ENCODE results near the gene KRTAP5-9.
"Not testable (repeated sequence)": the region's sequence is repeated elsewhere in the genome, so short reads cannot be mapped to it uniquely, and the experiment has no call there.

Gene KRTAP5-9

DNA sequence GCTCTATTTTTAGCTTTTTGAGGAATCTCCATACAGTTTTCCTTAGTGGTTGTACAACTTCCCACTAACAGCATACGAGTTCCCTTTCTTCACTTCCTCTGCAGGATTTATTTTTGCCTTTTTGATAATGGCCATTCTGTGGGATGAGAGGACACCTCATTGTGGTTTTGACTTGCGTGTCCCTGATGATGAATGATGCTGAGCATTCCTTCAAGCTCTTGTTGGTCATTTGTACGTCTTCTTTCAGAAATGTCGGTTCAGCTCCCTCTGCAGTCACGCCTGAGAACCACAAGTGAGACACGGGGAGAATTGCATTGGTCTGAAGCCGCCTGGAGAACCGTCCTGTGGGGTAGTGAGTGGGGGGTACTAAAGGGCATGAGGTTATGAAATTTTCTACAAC is 15.2 kb downstream of the KRTAP5-9 start:
- peak in 1 of 5 donors; percentile 12 for DNase-seq

DNA sequence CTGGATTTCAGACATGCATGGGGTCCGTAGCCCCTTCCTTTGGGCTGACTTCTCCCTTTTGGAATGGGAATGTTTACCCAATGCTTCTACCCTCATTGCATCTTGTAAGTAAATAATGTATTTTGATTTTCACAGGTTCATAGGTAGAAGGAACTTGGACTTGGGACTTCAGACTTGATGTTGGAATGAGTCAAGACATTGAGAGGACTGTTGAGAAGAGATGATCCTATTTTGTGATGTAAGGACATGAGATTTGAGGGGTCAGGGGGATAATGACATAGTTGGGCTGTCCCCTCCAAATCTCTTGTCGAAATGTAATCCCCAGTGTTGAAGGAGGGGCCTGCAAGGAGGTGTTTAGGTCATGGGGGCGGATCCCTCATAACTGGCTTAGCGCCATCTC is 16.2 kb downstream of the KRTAP5-9 start:
- DNase-seq = no peak

DNA sequence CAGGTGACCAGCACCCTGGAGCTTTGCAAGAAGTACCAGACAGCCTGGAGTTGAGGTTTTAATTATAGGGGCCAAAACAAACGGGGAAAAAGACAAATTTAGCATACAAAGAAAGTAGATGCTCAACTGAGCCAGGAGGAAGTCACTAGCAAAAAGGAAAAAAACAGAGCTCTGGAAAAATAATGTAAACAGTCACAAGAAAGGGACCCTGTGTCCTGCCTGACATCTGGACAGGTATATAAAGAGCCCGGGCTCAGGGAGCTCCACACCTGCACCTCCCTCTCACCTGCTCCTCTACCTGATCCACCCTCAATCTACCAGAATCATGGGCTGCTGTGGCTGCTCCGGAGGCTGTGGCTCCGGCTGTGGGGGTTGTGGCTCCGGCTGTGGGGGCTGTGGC is 17.0 kb downstream of the KRTAP5-9 start, which contains the start of gene KRTAP5-10:
KRTAP5-10 (plus strand) TSS at position 301 of the 400 bp plus-strand sequence; CDS start at position 326, 25 bp downstream.
- no peak for DNase-seq

DNA sequence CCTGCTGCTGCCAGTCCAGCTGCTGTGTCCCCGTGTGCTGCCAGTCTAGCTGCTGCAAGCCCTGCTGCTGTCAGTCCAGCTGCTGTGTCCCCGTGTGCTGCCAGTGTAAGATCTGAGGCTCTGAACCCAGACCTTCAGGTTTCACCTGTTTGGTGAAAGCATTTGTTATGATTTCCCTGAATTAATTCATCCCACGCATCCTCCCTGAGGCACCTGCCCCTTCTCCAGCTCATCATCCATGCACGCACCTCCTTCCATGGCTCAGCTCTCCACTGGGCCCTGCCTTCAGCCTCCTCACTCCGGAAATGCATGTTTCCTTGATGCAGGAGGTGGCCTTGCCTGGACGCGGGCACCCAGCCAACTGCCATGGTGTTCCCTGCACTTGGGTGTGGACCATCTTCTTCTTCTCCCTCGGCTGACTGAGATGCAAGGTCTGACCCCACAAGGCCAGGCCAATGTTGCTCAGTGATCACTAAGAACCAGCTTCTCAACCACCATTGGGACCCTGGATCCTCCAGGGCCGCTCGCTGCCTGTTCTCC is 17.9 kb downstream of the KRTAP5-9 start:
- no peak for DNase-seq

DNA sequence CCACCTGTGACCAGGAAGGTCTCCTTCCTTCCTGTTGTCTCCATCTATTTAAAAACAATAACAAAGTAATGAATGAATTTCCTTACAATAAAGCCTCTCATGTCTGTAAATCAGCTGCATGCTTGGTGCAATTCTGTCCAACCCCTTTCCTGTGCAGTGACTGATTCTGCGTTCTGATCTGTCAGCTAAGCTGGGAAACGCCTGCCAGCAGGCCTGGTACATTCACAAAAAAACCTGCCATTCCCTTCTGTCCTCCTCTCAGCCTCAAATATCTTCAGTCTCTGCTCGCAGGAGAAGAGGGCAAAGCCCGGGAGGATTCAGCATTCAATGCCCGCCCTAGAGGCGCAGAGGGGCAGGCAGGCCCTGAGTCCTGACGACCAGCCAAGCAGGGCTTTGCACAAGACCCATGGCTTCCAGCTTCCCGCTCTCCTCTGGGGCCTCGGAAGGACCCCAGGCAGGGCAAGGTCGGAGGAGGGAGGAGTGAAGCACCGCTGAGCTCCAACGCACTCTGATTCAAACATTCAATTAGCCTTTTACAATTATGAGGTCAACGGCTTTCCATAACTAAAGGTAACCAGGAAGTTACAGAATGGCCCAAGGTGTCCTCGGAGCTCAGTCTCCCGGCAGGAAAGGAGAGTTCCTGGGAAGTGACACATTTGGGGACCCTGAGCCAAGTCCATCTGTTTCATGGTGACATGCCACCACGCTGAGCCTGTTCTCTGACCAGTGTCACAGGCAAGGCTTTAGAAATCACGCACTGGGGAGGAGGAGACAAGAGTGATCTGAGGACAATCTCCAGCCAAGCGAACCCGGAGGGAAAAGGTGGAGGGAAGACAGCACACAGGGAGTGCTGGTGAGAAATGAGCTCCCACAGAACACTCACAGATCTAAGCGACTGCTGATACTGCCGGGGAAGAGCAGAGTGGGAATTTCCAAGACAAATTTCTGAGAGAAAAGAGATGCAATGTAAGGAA is 18.7 kb downstream of the KRTAP5-9 start:
- DNase-seq = not testable (repeated sequence)

DNA sequence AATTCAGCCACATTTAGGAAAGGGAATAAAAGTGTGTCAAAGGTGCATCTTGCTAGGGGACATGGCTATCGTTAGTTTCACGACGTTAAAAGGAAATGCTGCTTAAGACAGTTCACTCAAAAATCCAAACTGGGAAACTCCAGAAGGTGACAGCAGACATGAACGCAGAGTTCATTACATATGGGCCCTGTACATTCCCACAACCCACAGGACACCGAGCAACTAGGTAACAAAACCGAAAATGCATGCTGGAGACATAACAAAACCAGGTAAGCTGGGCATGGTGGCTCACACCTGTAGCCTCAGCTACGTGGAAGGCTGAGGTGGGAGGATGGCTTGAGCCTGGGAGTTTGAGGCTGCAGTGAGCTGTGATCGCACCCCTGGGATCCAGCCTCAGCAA is 19.4 kb downstream of the KRTAP5-9 start:
- DNase-seq = not testable (repeated sequence)

DNA sequence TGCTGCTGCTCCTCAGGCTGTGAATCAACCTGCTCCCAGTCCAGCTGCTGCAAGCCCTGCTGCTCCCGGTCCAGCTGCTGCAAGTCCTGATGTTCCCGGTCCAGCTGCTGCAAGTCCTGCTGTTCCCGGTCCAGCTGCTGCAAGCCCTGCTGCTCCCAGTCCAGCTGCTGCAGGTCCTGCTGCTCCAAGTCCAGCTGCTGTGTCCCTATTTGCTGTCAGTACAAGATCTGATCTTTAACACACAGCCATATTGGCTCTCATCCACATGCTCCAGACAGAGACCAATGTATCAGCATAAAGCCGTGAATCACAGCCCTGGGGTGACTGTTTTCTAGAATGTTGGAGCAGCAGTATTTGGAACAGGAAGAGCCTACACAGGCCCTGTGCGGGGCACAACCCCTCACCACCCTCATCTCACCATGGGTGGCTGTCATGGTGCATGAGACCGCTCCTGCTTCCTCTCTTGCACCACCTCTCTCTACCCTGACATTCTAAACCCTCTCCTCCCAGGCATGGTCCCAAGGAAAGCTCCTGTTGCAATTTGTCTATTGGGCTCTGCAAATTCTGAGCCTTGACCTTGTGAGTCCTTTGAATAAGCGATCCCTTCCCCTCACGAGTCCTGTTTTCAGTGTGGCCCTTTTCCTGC is 20.6 kb downstream of the KRTAP5-9 start:
- DNase-seq = no peak

DNA sequence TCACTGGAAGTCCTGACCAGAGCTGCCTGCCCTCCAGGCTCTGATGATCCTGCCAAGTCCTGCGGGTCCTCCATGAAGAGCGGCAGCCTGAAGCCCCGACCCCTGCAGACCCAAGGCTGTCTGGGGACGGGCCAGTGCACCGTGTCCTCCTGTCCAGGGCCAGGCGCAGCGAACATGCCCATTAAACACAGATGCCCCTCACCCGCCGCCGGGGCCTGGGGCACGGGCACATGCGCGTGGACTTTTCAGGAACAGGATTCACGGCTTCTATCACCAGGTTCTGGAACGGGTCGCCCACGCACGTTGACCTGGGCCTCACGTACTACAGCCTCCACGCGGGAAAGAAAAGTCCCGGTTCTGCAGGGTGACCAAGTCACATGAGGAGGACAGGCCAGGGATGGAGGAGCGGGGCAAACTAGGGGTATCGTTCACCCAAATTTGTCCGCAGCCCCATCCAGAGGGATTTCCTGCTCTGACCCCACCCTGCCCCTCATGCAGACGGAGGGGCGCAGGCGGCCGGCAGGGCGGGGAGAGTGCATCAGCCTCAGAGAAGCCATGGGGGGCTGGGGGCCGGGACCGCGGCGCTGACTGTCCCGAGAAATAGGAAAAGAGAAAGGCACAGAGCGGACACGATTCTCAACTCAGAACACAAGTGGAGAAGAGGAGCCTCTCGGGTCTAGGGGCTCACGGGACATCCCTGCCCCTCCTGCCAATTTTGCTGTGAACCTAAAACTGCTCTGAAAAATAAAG is 23.1 kb downstream of the KRTAP5-9 start:
- DNase-seq = not testable (repeated sequence)

DNA sequence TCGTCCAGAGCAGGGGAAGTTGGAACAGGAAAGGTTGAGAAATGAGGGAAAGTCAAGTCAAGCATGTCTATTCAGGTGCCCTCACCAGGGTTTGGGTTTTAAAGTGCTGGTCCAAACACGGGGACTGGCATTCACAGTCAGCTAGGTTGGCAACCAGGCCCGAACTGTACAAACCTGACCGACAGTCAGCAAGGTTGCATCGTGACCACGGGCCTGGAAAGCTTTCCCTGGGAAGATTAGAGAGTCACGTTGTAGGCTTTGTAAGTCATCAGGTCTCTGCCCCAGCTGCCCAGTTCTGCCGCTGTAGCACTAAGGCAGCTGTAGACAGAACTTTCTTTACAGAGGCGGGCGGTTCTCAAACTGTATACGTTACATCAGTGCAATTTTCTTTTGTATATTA is 24.6 kb downstream of the KRTAP5-9 start:
- no peak for DNase-seq

DNA sequence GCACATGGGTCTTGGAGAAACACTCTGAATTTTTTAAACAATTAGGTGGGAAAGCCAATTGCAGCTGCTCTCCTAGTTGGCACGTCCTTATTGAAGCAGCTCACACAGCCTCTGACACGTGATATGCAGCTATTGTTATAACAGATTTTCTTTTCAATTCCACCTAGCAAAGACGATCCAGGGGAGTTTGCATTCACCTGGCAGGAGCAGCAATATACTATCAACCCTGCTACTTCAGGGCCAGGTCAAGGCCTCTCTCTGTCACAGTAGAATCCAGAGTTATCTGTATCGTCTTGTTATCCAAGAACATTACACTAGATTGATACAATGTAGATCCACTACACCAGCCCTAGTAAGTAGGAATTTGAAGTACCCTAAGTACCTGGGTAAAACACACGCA is 26.2 kb downstream of the KRTAP5-9 start:
- no peak for DNase-seq

DNA sequence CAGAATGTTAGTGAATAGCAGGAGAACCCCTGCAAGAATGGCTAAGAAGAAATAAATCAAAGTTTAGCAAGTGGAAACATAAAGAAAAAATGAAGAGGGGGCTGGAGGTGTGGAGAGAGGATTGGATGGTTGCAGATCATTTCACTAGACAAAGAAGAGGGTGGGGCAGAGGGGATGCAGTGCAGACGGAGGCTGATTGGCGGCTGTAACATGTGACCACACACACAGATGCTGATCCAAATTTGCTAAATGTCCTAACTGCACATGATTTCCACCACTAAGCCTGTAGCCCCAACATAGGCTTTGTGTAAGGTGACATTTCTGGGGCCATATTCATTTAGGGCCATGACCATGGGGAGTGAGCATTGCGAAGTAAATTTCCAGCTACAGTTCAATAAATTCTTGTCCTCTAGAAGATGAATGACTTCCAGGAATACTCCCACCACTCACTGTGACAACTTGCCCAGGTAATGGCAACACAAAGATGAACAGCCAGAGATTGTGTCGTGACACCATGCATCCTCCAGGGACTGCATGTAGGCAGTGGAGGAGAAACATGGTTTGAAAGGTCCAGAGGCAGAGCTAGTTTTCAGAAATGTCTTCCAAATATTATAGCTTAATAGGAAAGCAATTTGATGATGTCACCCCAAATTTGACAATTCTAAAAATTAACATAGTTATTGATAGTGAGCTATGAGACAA is 27.7 kb downstream of the KRTAP5-9 start:
- DNase-seq = no peak

DNA sequence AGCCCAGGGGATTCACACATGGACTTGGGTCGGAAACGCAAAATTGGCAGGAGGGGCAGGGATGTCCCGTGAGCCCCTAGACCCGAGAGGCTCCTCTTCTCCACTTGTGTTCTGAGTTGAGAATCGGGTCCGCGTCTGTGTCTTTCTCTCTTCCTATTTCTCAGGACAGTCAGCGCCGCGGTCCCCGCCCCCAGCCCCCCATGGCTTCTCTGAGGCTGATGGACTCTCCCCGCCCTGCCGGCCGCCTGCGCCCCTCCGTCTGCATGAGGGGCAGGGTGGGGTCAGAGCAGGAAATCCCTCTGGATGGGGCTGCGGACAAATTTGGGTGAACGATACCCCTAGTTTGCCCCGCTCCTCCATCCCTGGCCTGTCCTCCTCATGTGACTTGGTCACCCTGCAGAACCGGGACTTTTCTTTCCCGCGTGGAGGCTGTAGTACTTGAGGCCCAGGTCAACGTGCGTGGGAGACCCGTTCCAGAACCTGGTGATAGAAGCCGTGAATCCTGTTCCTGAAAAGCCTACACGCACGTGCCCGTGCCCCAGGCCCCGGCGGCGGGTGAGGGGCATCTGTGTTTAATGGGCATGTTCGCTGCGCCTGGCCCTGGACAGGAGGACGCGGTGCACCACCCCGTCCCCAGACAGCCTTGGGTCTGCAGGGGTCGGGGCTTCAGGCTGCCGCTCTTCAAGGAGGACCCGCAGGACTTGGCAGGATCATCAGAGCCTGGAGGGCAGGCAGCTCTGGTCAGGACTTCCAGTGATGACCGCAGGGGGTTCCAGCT is 28.7 kb downstream of the KRTAP5-9 start:
- DNase-seq = not testable (repeated sequence)

DNA sequence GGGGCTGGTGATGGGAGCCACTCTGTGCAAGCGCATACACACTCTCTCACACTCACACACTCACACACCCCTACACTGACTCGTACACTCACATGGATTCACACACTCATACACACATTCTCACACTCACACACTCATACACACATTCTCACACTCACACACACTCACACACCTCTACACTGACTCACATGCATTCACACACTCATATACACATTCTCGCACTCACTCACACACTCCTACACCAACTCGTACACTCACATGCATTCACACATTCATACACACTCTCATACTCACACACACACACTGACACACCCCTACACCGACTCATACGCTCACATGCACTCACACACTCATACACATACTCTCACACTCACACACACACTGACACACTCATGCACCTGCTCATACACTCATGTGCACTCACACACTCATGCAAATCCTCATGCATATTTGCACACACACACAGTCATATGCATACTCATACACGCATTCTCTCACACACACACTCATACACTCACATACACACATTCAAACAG is 29.3 kb downstream of the KRTAP5-9 start:
- no peak for DNase-seq

DNA sequence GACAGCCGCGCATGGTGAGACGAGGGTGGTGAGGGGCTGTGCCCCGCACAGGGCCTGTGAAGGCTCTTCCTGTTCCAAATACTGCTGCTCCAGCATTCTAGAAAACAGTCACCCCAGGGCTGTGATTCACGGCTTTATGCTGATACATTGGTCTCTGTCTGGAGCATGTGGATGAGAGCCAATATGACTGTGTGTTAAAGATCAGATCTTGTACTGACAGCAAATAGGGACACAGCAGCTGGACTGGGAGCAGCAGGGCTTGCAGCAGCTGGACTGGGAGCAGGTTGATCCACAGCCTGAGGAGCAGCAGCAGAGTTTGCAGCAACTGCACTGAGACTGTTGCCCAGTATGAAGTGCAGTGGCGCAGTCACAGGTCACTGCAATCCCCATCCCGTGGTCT is 31.3 kb downstream of the KRTAP5-9 start:
- DNase-seq = not testable (repeated sequence)

DNA sequence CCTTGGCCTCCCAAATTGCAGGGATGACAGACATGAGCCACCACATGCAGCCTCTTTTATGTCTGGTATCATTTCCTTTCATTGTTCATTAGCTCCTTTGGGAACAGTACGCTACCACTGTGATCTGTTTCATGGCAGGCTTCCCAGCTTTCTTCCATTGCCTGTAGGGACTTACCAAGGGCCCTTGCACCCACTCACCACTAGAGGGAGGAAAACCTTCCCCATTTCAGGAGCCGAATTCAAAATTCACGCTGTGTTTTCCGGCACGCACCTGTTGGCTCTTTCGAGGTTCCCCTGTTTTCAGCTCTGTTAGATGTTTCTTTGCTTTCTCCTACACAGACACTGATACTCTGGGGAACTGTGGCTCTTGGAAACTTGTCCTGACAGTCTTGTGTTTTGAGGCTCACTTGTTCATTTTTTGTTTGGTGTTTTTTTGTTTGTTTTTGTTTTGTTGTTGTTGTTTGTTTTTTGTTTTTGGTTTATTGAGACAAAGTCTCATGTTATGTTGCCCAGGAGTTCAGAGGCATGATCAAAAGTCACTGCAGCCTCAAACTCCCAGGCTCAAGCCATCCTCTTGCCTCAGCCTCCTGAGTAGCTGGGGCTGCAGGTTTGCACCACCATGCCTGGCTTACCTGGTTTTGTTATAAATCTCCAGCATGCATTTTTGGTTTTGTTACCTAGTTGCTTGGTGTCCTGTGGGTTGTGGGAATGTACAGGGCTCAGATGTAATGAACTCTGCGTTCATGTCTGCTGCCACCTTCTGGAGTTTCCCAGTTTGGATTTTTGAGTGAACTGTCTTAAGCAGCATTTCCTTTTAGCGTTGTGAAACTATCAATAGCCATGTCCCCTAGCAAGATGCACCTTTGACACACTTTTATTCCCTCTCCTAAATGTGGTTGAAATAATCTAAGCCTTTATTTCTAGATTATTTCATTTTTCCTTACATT is 32.1 kb downstream of the KRTAP5-9 start:
- peak in 1 of 5 donors; percentile 12 for DNase-seq

DNA sequence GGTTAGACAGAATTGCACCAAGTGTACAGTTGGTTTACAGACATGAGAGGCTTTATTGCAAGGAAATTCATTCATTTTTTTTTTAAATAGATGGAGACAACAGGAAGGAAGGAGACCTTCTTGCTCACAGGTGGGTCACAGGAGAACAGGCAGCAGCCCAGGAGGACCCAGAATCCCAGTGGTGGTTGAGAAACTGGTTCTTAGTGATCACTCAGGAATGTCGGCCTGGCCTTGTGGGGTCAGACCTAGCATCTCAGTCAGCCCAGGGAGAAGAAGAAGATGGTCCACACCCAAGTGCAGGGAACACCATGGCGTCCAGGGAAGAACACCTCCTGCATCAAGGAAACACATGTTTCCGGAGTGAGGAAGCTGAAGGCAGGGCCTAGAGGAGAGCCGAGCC is 33.6 kb downstream of the KRTAP5-9 start:
- no peak for DNase-seq

DNA sequence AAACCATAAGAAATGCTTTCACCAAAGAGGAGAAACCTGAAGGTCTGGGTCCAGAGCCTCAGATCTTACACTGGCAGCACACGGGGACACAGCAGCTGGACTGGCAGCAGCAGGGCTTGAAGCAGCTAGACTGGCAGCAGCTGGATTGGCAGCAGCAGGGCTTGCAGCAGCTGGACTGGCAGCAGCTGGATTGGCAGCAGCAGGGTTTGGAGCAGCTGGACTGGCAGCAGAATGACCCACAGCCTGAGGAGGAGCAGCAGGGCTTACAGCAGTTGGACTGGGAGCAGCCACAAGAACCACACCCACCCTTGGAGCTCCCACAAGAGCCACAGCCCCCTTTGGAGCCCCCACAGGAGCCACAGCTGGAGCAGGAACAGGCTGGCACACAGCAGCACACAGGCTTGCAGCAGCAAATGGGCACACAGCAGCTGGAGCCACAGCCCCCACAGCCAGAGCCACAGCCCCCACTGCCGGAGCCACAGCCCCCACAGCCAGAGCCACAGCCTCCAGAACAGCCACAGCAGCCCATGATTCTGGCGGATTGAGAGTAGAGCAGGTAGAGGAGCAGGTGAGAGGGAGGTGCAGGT is 34.2 kb downstream of the KRTAP5-9 start, which contains the start of gene KRTAP5-11:
KRTAP5-11 (minus strand) TSS at position 567 of the 587 bp plus-strand sequence; CDS start at position 529, 38 bp downstream.
- no peak for DNase-seq

DNA sequence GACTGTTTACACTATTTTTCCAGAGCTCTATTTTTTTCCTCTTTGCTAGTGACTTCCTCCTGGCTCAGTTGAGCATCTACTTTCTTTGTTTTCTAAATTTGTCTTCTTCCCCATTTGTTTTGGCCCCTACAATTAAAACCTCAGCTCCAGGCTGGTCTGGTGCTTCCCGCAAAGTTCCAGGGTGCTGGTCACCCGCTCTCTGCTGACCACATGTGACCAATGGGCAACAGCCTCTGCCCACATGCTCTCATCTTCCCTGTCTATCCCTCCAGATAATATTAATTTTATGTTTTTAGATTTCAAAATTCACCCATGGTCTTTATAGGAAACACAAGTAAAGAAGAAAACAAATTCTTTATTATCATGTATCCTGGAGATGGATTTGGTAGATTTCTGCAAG is 34.7 kb downstream of the KRTAP5-9 start:
- DNase-seq = not testable (repeated sequence)

DNA sequence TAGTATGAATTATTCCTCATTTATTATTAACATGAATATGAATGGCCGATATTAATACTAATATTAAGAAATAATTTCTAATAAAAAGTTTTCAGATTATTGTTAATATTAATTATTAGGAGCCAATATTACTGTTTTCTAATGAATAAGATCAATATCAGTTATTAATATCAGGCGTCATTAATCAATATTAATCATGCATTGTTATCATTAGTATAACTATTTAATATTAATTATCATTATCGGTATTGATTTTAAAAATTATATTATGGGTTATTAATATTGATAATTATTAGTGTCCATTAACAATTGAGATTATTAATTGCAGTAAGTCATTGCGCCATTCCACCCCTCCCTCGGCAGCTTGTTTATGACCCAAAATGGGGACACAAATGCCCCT is 37.5 kb downstream of the KRTAP5-9 start:
- not testable (repeated sequence) for DNase-seq

Data from T-helper 1 cell (primary cell).